Endothelial cell of umbilical vein (primary cell): ENCODE results near the gene EDN2.

Experiments
- CTCF ChIP-seq, 2 donors: IDR thresholded peaks; 1 replicate in 1 of 2; 2 replicates in 1 of 2; pipeline ENCODE4 v1.5.1; 2011; ENCODE audit warnings: low read length in 2 of 2, mild to moderate bottlenecking in 2 of 2, moderate library complexity in 2 of 2, control low read depth in 1 of 2, inconsistent platforms in 1 of 2, low read depth in 1 of 2; ENCODE audit not compliant: insufficient read depth in 1 of 2; ENCODE audit errors: extremely low read depth in 1 of 2
- EZH2 ChIP-seq: IDR thresholded peaks from 2 replicates; pipeline ENCODE4 v1.6.1; 2012; ENCODE audit warnings: borderline replicate concordance, low read depth, mild to moderate bottlenecking, moderate library complexity, low read length, inconsistent platforms; ENCODE audit not compliant: severe bottlenecking
- POLR2A ChIP-seq: IDR thresholded peaks from 2 replicates; pipeline ENCODE4 v1.6.1; 2012; ENCODE audit warnings: low read depth, mild to moderate bottlenecking, control low read depth, low read length

- no peak for TF ChIP-seq CTCF (IDR thresholded peaks at IDR 0.05; ENCODE audit: extremely low read depth in 1 of 2, insufficient read depth in 1 of 2, low read depth in 1 of 2, low read length in 2 of 2)
- no peak for TF ChIP-seq EZH2
- TF ChIP-seq POLR2A, result no peak
Observed at GRCh38 chr1:41471658-41472057, 12.8 kb downstream of the EDN2 start.
